ENCODE measurements around the gene OBSCN.

OBSCN gene

GRCh38 chr1:228358039-228358763, 150.4 kb downstream of the OBSCN start:
- DNase-seq (ENCODE audit: low read depth in 2 of 2) = no peak

- no peak for DNase-seq (ENCODE audit: low read depth in 2 of 2)
These were observed 151.1 kb downstream of the OBSCN start for GRCh38 chr1:228358764-228359612.

DNA sequence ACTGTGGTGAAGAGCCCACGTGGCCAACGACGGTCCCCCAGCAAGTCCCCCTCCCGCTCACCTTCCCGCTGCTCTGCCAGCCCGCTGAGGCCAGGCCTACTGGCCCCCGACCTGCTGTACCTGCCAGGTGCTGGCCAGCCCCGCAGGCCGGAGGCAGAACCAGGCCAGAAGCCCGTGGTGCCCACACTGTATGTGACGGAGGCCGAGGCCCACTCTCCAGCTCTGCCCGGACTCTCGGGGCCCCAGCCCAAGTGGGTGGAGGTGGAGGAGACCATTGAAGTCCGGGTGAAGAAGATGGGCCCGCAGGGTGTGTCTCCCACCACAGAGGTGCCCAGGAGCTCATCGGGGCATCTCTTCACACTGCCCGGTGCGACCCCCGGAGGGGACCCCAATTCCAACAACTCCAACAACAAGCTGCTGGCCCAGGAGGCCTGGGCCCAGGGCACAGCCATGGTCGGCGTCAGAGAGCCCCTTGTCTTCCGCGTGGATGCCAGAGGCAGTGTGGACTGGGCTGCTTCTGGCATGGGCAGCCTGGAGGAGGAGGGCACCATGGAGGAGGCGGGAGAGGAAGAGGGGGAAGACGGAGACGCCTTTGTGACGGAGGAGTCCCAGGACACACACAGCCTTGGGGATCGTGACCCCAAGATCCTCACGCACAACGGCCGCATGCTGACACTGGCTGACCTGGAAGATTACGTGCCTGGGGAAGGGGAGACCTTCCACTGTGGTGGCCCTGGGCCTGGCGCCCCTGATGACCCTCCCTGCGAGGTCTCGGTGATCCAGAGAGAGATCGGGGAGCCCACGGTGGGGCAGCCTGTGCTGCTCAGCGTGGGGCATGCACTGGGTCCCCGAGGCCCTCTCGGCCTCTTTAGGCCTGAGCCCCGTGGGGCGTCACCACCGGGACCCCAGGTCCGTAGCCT, 152.0 kb downstream of the OBSCN start:
- no peak for DNase-seq (ENCODE audit: low read depth in 2 of 2)

DNA sequence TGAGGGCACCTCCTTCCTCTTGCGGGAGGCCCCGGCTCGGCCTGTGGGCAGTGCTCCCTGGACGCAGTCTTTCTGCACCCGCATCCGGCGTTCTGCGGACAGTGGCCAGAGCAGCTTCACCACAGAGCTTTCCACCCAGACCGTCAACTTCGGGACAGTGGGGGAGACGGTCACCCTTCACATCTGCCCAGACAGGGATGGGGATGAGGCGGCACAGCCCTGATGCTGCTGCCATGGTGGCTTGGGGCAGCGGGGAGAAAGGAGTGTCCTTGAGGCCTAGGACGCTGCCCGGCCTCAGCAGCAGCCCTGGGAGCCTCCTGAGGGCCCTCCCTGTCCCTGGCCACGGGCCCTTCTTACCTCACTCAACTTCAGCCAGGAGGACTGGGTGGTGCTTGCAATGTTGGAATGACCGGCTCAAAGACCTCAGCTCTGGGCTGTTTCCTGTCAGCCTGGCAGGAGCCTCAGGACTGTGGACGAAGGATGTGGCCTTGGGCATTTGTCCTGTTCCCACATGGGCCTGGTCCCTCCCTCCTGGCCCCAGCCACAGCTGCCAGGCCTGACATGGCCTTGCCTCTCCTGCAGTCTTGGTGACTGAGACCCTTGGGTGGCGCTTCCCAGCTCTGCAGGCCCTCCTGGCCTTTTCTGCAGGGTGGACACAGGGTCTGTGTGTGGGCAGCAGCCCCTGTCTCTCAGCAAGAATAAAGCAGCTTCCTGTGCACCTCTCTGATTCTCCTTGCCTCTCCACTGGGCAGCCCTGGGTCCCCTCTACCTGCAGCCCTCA, 152.9 kb downstream of the OBSCN start:
- no peak for DNase-seq (ENCODE audit: low read depth in 2 of 2)

DNA sequence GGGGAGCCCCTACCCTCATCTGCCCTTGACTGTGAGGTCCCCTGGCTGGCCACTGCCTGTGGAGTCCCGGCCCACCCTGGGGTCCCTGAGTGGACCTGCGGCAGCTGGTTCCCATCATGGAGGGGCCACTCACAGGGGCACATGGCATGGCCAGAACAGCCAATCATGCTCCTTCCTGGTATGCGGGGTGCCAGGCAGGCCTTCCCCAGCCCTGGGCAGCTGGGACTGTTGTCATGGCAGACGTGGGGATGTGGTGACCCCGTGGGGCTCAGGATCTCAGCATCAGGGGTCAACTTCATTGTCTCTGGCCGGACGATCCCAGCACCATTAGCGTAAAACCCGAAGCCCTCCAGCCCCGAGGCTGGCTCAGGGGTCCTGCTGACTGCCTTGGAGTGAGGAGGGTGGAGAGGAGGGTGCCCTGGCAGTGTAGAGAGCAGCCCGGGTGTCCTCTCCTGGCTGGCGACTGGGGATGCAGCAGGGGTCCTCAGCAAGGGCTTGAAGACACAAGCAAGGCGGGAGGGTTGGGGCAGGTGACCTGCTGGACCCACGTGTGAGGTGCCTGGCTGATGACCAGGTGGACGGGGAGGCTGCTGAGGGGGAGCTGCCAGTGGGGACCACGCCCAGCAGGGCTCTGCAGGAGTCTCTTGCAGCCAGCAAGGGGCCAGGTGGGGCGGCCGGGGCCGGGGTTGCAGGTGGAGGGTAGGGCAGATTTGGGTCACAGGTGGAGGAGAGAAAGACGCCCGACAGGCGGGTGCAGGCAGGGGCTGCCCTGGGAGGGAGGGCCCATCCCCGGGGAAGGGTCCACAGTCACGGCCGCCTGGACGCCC, 153.7 kb downstream of the OBSCN start:
- DNase-seq (ENCODE audit: low read depth in 2 of 2) = no peak

- DNase-seq (ENCODE audit: low read depth in 2 of 2) = no peak
These were observed 154.5 kb downstream of the OBSCN start for GRCh38 chr1:228362141-228362883.

DNA sequence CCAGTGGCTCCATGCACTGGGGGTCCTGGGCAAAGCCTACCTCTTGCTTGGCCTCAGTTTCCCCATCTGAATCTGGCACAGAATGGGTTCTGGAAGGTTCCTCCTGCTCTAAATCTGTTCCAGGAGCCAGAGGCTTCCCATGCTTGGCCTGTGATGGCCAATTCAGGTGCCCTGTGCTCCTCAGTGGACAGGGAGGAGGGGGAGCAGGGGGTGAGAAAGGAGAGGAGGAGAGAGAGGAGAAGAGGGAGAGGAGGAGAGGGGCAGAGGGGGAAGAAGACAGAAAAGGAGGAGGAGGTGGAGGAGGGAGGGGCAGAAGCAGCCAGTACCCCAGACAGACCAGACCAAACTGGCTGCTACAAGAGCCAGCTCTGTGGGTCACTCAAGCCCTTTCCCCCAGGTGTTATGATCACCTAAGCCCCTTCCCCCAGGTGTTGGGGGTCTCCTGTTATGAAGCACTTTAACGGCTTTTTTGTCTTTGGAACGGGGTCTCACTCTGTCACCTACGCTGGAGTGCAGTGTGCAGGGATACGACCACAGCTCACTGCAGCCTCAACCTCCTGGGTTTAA, 155.1 kb downstream of the OBSCN start:
- no peak for DNase-seq (ENCODE audit: low read depth in 2 of 2)

- no peak for DNase-seq (ENCODE audit: low read depth in 2 of 2)
These were observed 155.8 kb downstream of the OBSCN start for GRCh38 chr1:228363686-228364067.

- no peak for DNase-seq (ENCODE audit: low read depth in 2 of 2)
These were observed 156.3 kb downstream of the OBSCN start for GRCh38 chr1:228364068-228364705.

GRCh38 chr1:228364706-228365213, 156.9 kb downstream of the OBSCN start:
- DNase-seq (ENCODE audit: low read depth in 2 of 2) = no peak

GRCh38 chr1:228365271-228366061, 157.6 kb downstream of the OBSCN start:
- DNase-seq (ENCODE audit: low read depth in 2 of 2) = no peak

DNA sequence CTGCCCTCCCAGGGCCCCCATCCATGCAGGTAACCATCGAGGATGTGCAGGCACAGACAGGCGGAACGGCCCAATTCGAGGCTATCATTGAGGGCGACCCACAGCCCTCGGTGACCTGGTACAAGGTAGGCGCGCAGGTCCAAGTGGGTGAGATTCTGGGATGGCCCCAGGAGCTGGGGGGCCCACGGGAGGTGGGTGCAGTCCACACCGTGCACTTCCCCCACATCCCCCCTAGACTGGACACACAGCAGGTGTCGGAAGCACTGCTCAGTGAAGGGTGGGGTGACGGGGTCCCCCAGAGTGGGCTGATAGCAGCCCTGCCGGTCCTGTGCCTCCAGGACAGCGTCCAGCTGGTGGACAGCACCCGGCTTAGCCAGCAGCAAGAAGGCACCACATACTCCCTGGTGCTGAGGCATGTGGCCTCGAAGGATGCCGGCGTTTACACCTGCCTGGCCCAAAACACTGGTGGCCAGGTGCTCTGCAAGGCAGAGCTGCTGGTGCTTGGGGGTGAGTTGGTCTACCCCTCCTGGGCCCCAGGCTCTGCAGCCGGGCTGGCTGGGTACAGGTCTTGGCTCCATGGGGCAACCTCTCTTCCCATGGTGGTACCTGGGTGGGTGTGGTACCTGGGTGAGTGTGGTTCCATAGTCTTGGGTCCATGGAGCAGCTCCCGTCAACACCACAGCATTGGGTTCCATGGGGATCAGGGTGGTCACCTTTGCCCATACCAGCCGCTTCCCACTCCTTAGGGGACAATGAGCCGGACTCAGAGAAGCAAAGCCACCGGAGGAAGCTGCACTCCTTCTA, 158.4 kb downstream of the OBSCN start:
- no peak for DNase-seq (ENCODE audit: low read depth in 2 of 2)

DNA sequence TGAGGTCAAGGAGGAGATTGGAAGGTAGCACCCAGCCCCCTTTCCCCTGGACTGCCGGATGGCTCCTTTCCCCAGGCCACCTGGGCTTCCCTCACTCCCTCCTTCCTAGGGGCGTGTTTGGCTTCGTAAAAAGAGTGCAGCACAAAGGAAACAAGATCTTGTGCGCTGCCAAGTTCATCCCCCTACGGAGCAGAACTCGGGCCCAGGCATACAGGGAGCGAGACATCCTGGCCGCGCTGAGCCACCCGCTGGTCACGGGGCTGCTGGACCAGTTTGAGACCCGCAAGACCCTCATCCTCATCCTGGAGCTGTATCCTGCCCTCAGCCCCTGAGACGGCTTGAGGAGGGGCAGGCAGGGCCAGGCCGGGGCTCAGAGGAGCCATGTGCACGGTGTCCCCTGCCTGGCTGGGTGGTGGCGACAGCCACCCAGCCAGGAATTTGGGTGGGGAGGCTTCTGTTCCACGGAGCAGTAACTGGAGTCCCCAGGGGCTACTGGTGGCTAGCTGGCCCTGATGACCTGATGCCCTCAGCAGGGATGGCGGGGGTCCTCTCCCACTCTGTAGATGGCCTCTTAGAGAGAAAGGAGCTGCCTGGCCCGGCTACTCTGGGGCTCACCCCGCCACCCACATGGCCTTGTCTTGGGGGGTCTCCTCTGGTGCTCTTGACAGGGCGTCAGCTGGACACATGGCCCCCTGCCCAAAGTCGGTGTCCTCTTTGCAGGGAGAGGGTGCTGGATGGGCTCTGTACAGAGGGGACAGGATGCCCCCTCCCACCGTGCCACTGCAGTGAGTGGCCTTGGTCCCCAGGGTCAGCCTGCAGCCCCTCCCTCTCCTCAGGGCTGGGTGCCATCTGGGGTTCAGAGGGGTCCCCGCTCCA, 159.3 kb downstream of the OBSCN start:
- no peak for DNase-seq (ENCODE audit: low read depth in 2 of 2)

GRCh38 chr1:228367798-228368791, 160.3 kb downstream of the OBSCN start:
- no peak for DNase-seq (ENCODE audit: low read depth in 2 of 2)

Measured in stimulated activated CD8-positive, alpha-beta memory T cell treated with anti-CD3 and anti-CD28 coated beads, Interleukin-2, amount 100 ng/mL, for 1 hour (primary cell).